Endothelial cell of umbilical vein (primary cell): ENCODE measurements around the gene PLCXD1.

ENCODE experiments used
- MAX ChIP-seq: IDR thresholded peaks from 2 replicates; pipeline ENCODE4 v1.6.1; 2011; ENCODE audit not compliant: insufficient read depth, insufficient read length
- TF ChIP-seq, protein P1 (sequence below), 2 donors: IDR thresholded peaks; 1 replicate in 1 of 2; 2 replicates in 1 of 2; pipeline ENCODE4 v1.5.1; 2011; ENCODE audit warnings: low read length in 2 of 2, mild to moderate bottlenecking in 2 of 2, moderate library complexity in 2 of 2, control low read depth in 1 of 2, inconsistent platforms in 1 of 2, low read depth in 1 of 2; ENCODE audit not compliant: insufficient read depth in 1 of 2; ENCODE audit errors: extremely low read depth in 1 of 2

- TF ChIP-seq MAX: no peak
- TF ChIP-seq, protein P1, sequence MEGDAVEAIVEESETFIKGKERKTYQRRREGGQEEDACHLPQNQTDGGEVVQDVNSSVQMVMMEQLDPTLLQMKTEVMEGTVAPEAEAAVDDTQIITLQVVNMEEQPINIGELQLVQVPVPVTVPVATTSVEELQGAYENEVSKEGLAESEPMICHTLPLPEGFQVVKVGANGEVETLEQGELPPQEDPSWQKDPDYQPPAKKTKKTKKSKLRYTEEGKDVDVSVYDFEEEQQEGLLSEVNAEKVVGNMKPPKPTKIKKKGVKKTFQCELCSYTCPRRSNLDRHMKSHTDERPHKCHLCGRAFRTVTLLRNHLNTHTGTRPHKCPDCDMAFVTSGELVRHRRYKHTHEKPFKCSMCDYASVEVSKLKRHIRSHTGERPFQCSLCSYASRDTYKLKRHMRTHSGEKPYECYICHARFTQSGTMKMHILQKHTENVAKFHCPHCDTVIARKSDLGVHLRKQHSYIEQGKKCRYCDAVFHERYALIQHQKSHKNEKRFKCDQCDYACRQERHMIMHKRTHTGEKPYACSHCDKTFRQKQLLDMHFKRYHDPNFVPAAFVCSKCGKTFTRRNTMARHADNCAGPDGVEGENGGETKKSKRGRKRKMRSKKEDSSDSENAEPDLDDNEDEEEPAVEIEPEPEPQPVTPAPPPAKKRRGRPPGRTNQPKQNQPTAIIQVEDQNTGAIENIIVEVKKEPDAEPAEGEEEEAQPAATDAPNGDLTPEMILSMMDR (IDR thresholded peaks at IDR 0.05; ENCODE audit: extremely low read depth in 1 of 2, insufficient read depth in 1 of 2, low read depth in 1 of 2, low read length in 2 of 2): no peak
These were observed 26.3 kb downstream of the PLCXD1 start for GRCh38 chrX:307261-308111.
